Activated naive CD8-positive, alpha-beta T cell treated with anti-CD3 and anti-CD28 coated beads, Interleukin-2, amount 50 U/mL, for 24 hours (primary cell): ENCODE measurements around the gene C2orf69.

Experiments
- ATAC-seq: fragments of 150-1000 bp; cut with Tn5 transposase; one replicate; pipeline ENCODE4 v1.10.0; 2021
- DNase-seq: peaks from one replicate; pipeline ENCODE4 v3.0.0; 2021
- H3K27ac Mint-ChIP-seq: one replicate; pipeline ENCODE4 v1.8.0; 2021; ENCODE audit warnings: mild to moderate bottlenecking, mixed read lengths
- H3K27me3 Mint-ChIP-seq: one replicate; pipeline ENCODE4 v1.8.0; 2021; ENCODE audit warnings: mixed read lengths
- H3K36me3 Mint-ChIP-seq: one replicate; pipeline ENCODE4 v1.8.0; 2021; ENCODE audit warnings: low read depth, mixed read lengths
- H3K4me1 Mint-ChIP-seq: one replicate; pipeline ENCODE4 v1.8.0; 2021; ENCODE audit warnings: mixed read lengths
- H3K4me3 Mint-ChIP-seq: one replicate; pipeline ENCODE4 v1.8.0; 2021; ENCODE audit warnings: mild to moderate bottlenecking, moderate library complexity, mixed read lengths
- H3K9me3 Mint-ChIP-seq: one replicate; pipeline ENCODE4 v1.8.0; 2021; ENCODE audit warnings: mixed read lengths

Gene C2orf69

DNA sequence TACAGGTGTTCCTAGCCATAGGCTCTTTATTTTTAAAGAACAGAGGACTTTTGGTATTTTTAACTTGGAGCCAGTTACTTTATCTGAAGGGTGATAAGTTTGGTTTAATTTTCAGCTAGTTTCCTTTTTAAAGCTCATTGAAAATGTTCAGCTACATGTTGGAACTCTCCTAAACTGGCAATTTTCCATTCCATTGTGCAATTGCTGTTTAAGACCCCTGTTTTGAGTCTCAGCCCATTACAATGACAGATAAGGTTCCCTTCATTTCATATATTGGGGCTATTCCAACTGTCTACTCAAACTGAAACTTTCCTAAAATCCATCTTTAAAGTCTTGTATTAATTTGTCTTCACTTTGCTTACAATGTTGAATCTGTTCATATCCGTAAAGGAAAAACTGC, 55.9 kb downstream of the C2orf69 start:
- no peak overlapping the region for H3K27ac Mint-ChIP-seq
- no peaks in the 10 kb centered on the region for H3K27me3 Mint-ChIP-seq
- H3K9me3 Mint-ChIP-seq, result no peaks in the 10 kb centered on the region
- ATAC-seq (no peak), DNase-seq (no peak)
- peaks cover 27% of the 10 kb centered on the region for H3K36me3 Mint-ChIP-seq
- H3K4me3 Mint-ChIP-seq, result no peak overlapping the region
- peaks cover 6% of the 10 kb centered on the region for H3K4me1 Mint-ChIP-seq

- H3K9me3 Mint-ChIP-seq, result no peaks in the 10 kb centered on the region
- no peaks in the 10 kb centered on the region for H3K27me3 Mint-ChIP-seq
- ATAC-seq, result no peak
- peaks cover 22% of the 10 kb centered on the region for H3K36me3 Mint-ChIP-seq
- no peak overlapping the region for H3K4me3 Mint-ChIP-seq
- no peaks in the 10 kb centered on the region for H3K4me1 Mint-ChIP-seq
- no peak overlapping the region for H3K27ac Mint-ChIP-seq
- no peak for DNase-seq
These were observed 57.0 kb downstream of the C2orf69 start for GRCh38 chr2:199968126-199968525.

DNA sequence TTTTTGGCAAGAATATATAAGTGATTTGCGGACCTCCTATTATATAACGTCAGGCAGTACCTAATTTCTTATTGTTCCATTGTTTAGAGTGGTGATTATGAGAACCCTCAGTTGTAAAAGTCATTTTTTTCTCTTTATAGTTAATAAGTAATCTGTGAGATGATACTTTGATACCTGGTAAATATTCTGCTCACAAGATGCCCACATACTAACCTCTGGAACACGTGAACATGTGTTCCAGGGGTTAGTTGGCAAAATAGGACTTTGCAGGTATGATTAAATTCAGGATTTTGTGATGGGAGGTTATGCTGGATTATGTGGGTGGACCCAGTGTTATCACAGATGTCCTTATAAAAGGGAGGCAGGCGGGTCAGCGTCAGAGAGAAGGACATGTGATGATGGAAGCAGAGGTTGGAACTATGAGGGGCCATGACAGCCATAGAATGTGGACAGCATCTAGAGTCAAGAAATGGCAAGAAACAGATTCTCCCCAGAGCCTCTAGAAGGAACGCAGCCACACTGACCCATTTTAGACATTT, 61.1 kb downstream of the C2orf69 start:
- Mint-ChIP-seq H3K9me3 (no peaks in the 10 kb centered on the region), H3K4me1 (no peaks in the 10 kb centered on the region), H3K27ac (no peak overlapping the region), H3K36me3 (peaks cover 4% of the 10 kb centered on the region), H3K4me3 (no peak overlapping the region), H3K27me3 (no peaks in the 10 kb centered on the region)
- DNase-seq (no peak), ATAC-seq (no peak)

GRCh38 chr2:199973703-199974102, 62.6 kb downstream of the C2orf69 start:
- Mint-ChIP-seq H3K27ac (no peak overlapping the region), H3K4me1 (peaks cover 12% of the 10 kb centered on the region), H3K4me3 (no peak overlapping the region), H3K36me3 (peaks cover 4% of the 10 kb centered on the region), H3K27me3 (no peaks in the 10 kb centered on the region), H3K9me3 (no peaks in the 10 kb centered on the region)
- ATAC-seq, result no peak
- no peak for DNase-seq

DNA sequence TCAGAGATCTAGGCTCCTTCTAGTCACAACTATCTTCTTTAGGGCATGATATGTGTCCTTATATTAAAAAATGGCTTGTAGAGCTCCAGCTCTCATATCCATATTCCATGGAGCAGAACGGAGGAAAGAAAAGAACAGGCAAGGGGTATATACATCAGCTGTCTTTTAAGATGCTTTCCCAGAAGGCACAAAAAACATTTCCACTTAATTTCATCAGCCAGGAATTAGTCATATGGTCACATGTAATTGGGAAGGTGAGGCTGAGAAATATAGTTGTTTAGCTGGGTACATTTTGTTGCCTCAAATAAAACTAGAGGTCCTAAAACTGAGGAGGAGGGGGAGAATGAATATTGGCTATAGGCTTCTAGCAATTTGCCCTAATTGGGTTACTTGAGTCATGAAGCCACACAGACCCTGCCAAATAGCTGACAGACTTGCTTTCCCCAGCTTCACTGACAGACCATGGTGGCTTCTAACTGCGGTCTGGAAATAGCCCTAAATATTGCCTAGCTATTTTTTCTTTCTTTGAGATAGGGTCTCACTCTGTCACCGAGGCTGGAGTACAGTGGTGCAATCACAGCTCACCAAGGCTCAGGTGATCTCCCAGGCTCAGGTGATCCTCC, 64.3 kb downstream of the C2orf69 start:
- no peak overlapping the region for H3K4me3 Mint-ChIP-seq

More for the DNA sequence above, 64.3 kb downstream of the C2orf69 start:
- ATAC-seq (no peak), DNase-seq (no peak)
- Mint-ChIP-seq H3K27ac (no peak overlapping the region), H3K27me3 (no peaks in the 10 kb centered on the region), H3K36me3 (peaks cover 2% of the 10 kb centered on the region), H3K9me3 (no peaks in the 10 kb centered on the region), H3K4me1 (peaks cover 20% of the 10 kb centered on the region)
